HEK293T (cell line): ENCODE measurements around the gene LRRTM3.

Experiments
- FOXA1 ChIP-seq: fragments of 450-650 bp; IDR thresholded peaks from 2 replicates; pipeline ENCODE4 v1.6.1; 2016; ENCODE audit warnings: mild to moderate bottlenecking
- FOXM1 ChIP-seq: fragments of 450-650 bp; IDR thresholded peaks from 2 replicates; pipeline ENCODE4 v1.6.1; 2017; ENCODE audit warnings: mild to moderate bottlenecking, borderline replicate concordance
- NFRKB ChIP-seq: fragments of 450-650 bp; IDR thresholded peaks from 2 replicates; pipeline ENCODE4 v1.6.1; 2016; ENCODE audit warnings: mild to moderate bottlenecking, moderate library complexity
- SP1 ChIP-seq: fragments of 450-650 bp; IDR thresholded peaks from 2 replicates; pipeline ENCODE4 v1.6.1; 2017
- SUZ12 ChIP-seq: fragments of 450-650 bp; IDR thresholded peaks from 2 replicates; pipeline ENCODE4 v1.6.1; 2016; ENCODE audit warnings: mild to moderate bottlenecking
- TARDBP ChIP-seq: fragments of 450-650 bp; IDR thresholded peaks from 2 replicates; pipeline ENCODE4 v1.6.1; 2016

GRCh38 chr10:66941491-66941890 is 15.7 kb downstream of the LRRTM3 start:
- TF ChIP-seq SP1 (no peak), TARDBP (no peak), SUZ12 (no peak), NFRKB (no peak), FOXA1 (no peak), FOXM1 (no peak)
